ENCODE data around the gene SASH1.

GRCh38 chr6:148455674-148456558, 113.3 kb downstream of the SASH1 start:
- TF ChIP-seq EZH2phosphoT487 (IDR thresholded peaks at IDR 0.05; ENCODE audit: insufficient read depth, low read depth) (no peak), EZH2 (IDR thresholded peaks at IDR 0.05; ENCODE audit: insufficient read depth, poor library complexity, severe bottlenecking) (no peak)

Data from GM23248 (cell line).